ENCODE measurements around the gene TAS2R38.

TAS2R38 gene

GRCh38 chr7:141943846-141944245 is 29.7 kb downstream of the TAS2R38 start:
- no peak overlapping the region for H3K27ac ChIP-seq (ENCODE audit: low read depth, low read length)
- H3F3A ChIP-seq (ENCODE audit: control insufficient read depth, insufficient read depth) = no peaks in the 10 kb centered on the region
- H3K79me2 ChIP-seq (ENCODE audit: control insufficient read depth, low read length) = no peaks in the 10 kb centered on the region
- no peaks in the 10 kb centered on the region for H3K9me3 ChIP-seq (ENCODE audit: control insufficient read depth, insufficient read depth, low read length)
- no peak for TF ChIP-seq EZH2phosphoT487 (IDR thresholded peaks at IDR 0.05; ENCODE audit: borderline replicate concordance, low read length)
- no peak for TF ChIP-seq CTCF (IDR thresholded peaks at IDR 0.05; ENCODE audit: low read depth, low read length, poor library complexity, severe bottlenecking)
- no peaks in the 10 kb centered on the region for H3K36me3 ChIP-seq (ENCODE audit: control insufficient read depth, low read length)
- H4K20me1 ChIP-seq (ENCODE audit: control insufficient read depth, insufficient read depth, low read depth, low read length) = no peaks in the 10 kb centered on the region
- H3K4me1 ChIP-seq (ENCODE audit: control insufficient read depth, low read length) = no peaks in the 10 kb centered on the region
- no peaks in the 10 kb centered on the region for H3K27me3 ChIP-seq (ENCODE audit: control insufficient read depth, low read length)
- no peaks in the 10 kb centered on the region; the same call in 1 of the 2 replicates for H3K9me2 ChIP-seq (replicated peaks; ENCODE audit: control insufficient read depth, low read length)
- no peak overlapping the region for H3K4me3 ChIP-seq (ENCODE audit: low read length)
- no peak overlapping the region for H3K4me2 ChIP-seq (ENCODE audit: low read length)

GRCh38 chr7:141941075-141941474 is 32.5 kb downstream of the TAS2R38 start:
- H3K79me2 ChIP-seq (ENCODE audit: control insufficient read depth, low read length) = no peaks in the 10 kb centered on the region
- H3K4me3 ChIP-seq (ENCODE audit: low read length) = no peak overlapping the region
- H3K36me3 ChIP-seq (ENCODE audit: control insufficient read depth, low read length) = no peaks in the 10 kb centered on the region
- TF ChIP-seq EZH2phosphoT487 (IDR thresholded peaks at IDR 0.05; ENCODE audit: borderline replicate concordance, low read length) (no peak), CTCF (IDR thresholded peaks at IDR 0.05; ENCODE audit: low read depth, low read length, poor library complexity, severe bottlenecking) (no peak)
- H3F3A ChIP-seq (ENCODE audit: control insufficient read depth, insufficient read depth) = no peaks in the 10 kb centered on the region
- H3K9me2 ChIP-seq (replicated peaks; ENCODE audit: control insufficient read depth, low read length) = no peaks in the 10 kb centered on the region; the same call in 1 of the 2 replicates
- no peaks in the 10 kb centered on the region for H4K20me1 ChIP-seq (ENCODE audit: control insufficient read depth, insufficient read depth, low read depth, low read length)
- peaks cover 3% of the 10 kb centered on the region; the same call in 1 of the 2 replicates for H3K9me3 ChIP-seq (ENCODE audit: control insufficient read depth, insufficient read depth, low read length)
- H3K27me3 ChIP-seq (ENCODE audit: control insufficient read depth, low read length) = no peaks in the 10 kb centered on the region
- H3K4me2 ChIP-seq (ENCODE audit: low read length) = no peak overlapping the region
- H3K4me1 ChIP-seq (ENCODE audit: control insufficient read depth, low read length) = no peaks in the 10 kb centered on the region
- no peak overlapping the region for H3K27ac ChIP-seq (ENCODE audit: low read depth, low read length)

- Histone ChIP-seq H3K27me3 (ENCODE audit: control insufficient read depth, low read length) (no peaks in the 10 kb centered on the region), H3F3A (ENCODE audit: control insufficient read depth, insufficient read depth) (no peaks in the 10 kb centered on the region), H4K20me1 (ENCODE audit: control insufficient read depth, insufficient read depth, low read depth, low read length) (no peaks in the 10 kb centered on the region), H3K36me3 (ENCODE audit: control insufficient read depth, low read length) (no peaks in the 10 kb centered on the region), H3K4me2 (ENCODE audit: low read length) (no peak overlapping the region), H3K27ac (ENCODE audit: low read depth, low read length) (no peak overlapping the region), H3K9me2 (replicated peaks; ENCODE audit: control insufficient read depth, low read length) (no peaks in the 10 kb centered on the region), H3K79me2 (ENCODE audit: control insufficient read depth, low read length) (no peaks in the 10 kb centered on the region), H3K4me3 (ENCODE audit: low read length) (no peak overlapping the region), H3K9me3 (ENCODE audit: control insufficient read depth, insufficient read depth, low read length) (no peaks in the 10 kb centered on the region), H3K4me1 (ENCODE audit: control insufficient read depth, low read length) (no peaks in the 10 kb centered on the region)
- TF ChIP-seq CTCF (IDR thresholded peaks at IDR 0.05; ENCODE audit: low read depth, low read length, poor library complexity, severe bottlenecking) = no peak
- no peak for TF ChIP-seq EZH2phosphoT487 (IDR thresholded peaks at IDR 0.05; ENCODE audit: borderline replicate concordance, low read length)
Measured at GRCh38 chr7:141930211-141930610, 43.4 kb downstream of the TAS2R38 start.

GRCh38 chr7:141928845-141929195 is 44.8 kb downstream of the TAS2R38 start:
- TF ChIP-seq EZH2phosphoT487 (IDR thresholded peaks at IDR 0.05; ENCODE audit: borderline replicate concordance, low read length) = no peak
- no peak for TF ChIP-seq CTCF (IDR thresholded peaks at IDR 0.05; ENCODE audit: low read depth, low read length, poor library complexity, severe bottlenecking)
- H3K27me3 ChIP-seq (ENCODE audit: control insufficient read depth, low read length) = no peaks in the 10 kb centered on the region

More at GRCh38 chr7:141928845-141929195, 44.8 kb downstream of the TAS2R38 start:
- Histone ChIP-seq H3K4me3 (ENCODE audit: low read length) (no peak overlapping the region), H3K4me2 (ENCODE audit: low read length) (no peak overlapping the region), H3K36me3 (ENCODE audit: control insufficient read depth, low read length) (no peaks in the 10 kb centered on the region), H3K27ac (ENCODE audit: low read depth, low read length) (no peak overlapping the region), H4K20me1 (ENCODE audit: control insufficient read depth, insufficient read depth, low read depth, low read length) (no peaks in the 10 kb centered on the region), H3K9me3 (ENCODE audit: control insufficient read depth, insufficient read depth, low read length) (no peaks in the 10 kb centered on the region), H3K79me2 (ENCODE audit: control insufficient read depth, low read length) (no peaks in the 10 kb centered on the region), H3K4me1 (ENCODE audit: control insufficient read depth, low read length) (no peaks in the 10 kb centered on the region), H3F3A (ENCODE audit: control insufficient read depth, insufficient read depth) (no peaks in the 10 kb centered on the region), H3K9me2 (replicated peaks; ENCODE audit: control insufficient read depth, low read length) (no peaks in the 10 kb centered on the region)
